Measurements from ENCODE around the gene DRGX.

DRGX gene

GRCh38 chr10:49407552-49408137 lies 11.8 kb upstream of the DRGX start:
- DNase-seq (ENCODE audit: low spot score), result peak; percentile 57

- DNase-seq (ENCODE audit: low spot score), result no peak
Measured at GRCh38 chr10:49407151-49407550, 11.3 kb upstream of the DRGX start.

GRCh38 chr10:49404321-49404878 lies 8.5 kb upstream of the DRGX start:
- DNase-seq (ENCODE audit: low spot score), result no peak

GRCh38 chr10:49403363-49403762 lies 7.5 kb upstream of the DRGX start:
- DNase-seq (ENCODE audit: low spot score), result no peak

GRCh38 chr10:49400365-49400764 lies 4.5 kb upstream of the DRGX start:
- no peak for DNase-seq (ENCODE audit: low spot score)

GRCh38 chr10:49398986-49399385 lies 3.1 kb upstream of the DRGX start:
- DNase-seq (ENCODE audit: low spot score), result no peak

- no peak for DNase-seq (ENCODE audit: low spot score)
Measured at GRCh38 chr10:49398000-49398861, 2.3 kb upstream of the DRGX start.

- no peak for DNase-seq (ENCODE audit: low spot score)
Measured at GRCh38 chr10:49397036-49397999, 1.4 kb upstream of the DRGX start.

- no peak for DNase-seq (ENCODE audit: low spot score)
Measured at GRCh38 chr10:49396666-49396999, 744 bp upstream of the DRGX start.

GRCh38 chr10:49394933-49395740 lies 752 bp downstream of the DRGX start:
- no peak for DNase-seq (ENCODE audit: low spot score)

GRCh38 chr10:49393757-49394156 lies 2.1 kb downstream of the DRGX start:
- no peak for DNase-seq (ENCODE audit: low spot score)

GRCh38 chr10:49393301-49393700 lies 2.6 kb downstream of the DRGX start:
- no peak for DNase-seq (ENCODE audit: low spot score)

- DNase-seq (ENCODE audit: low spot score), result no peak
Measured at GRCh38 chr10:49389361-49389933, 6.4 kb downstream of the DRGX start.

- no peak for DNase-seq (ENCODE audit: low spot score)
Measured at GRCh38 chr10:49388161-49388560, 7.7 kb downstream of the DRGX start.

GRCh38 chr10:49387071-49387470 lies 8.8 kb downstream of the DRGX start:
- no peak for DNase-seq (ENCODE audit: low spot score)

GRCh38 chr10:49385939-49386922 lies 9.7 kb downstream of the DRGX start:
- no peak for DNase-seq (ENCODE audit: low spot score)

GRCh38 chr10:49384268-49384953 lies 11.5 kb downstream of the DRGX start:
- no peak for DNase-seq (ENCODE audit: low spot score)

GRCh38 chr10:49383853-49384252 lies 12.0 kb downstream of the DRGX start:
- no peak for DNase-seq (ENCODE audit: low spot score)

GRCh38 chr10:49382826-49383225 lies 13.1 kb downstream of the DRGX start:
- DNase-seq (ENCODE audit: low spot score), result no peak

All from putamen (tissue), 1 donor.